Skeletal muscle tissue (tissue), 4 donors: ENCODE measurements around the gene VPS37B. TPM values are rescaled to one million over a fixed set of nuclear protein-coding genes. Genes with fewer than 3 reads are reported as not detected.

Source experiments
- H3K27ac ChIP-seq: one replicate; pipeline ENCODE4 v1.7.0; 2013; ENCODE audit warnings: mild to moderate bottlenecking, low read depth, low read length, inconsistent platforms
- H3K27me3 ChIP-seq, 3 donors: one replicate each; pipeline ENCODE4 v1.7.0; 2013; ENCODE audit warnings: low read length in 3 of 3; ENCODE audit not compliant: control insufficient read depth in 3 of 3, insufficient read depth in 3 of 3
- H3K36me3 ChIP-seq, 3 donors: one replicate each; pipeline ENCODE4 v1.7.0; 2013; ENCODE audit warnings: low read length in 3 of 3; ENCODE audit not compliant: control insufficient read depth in 3 of 3, insufficient read depth in 3 of 3
- H3K4me1 ChIP-seq, 3 donors: one replicate each; pipeline ENCODE4 v1.7.0; 2013; ENCODE audit warnings: low read length in 3 of 3, mild to moderate bottlenecking in 3 of 3; ENCODE audit not compliant: control insufficient read depth in 3 of 3, insufficient read depth in 3 of 3
- H3K4me3 ChIP-seq, 3 donors: one replicate each; pipeline ENCODE4 v1.7.0; 2013; ENCODE audit warnings: low read length in 3 of 3
- H3K9ac ChIP-seq, 3 donors: one replicate each; pipeline ENCODE4 v1.7.0; 2013; ENCODE audit warnings: low read length in 3 of 3, mild to moderate bottlenecking in 3 of 3, moderate library complexity in 2 of 3, low read depth in 1 of 3
- H3K9me3 ChIP-seq, 3 donors: one replicate each; pipeline ENCODE4 v1.7.0; 2013; ENCODE audit warnings: low read length in 3 of 3; ENCODE audit not compliant: control insufficient read depth in 3 of 3
- total RNA-seq: library from RNA; depleted of rRNA; stranded (reverse); fragments of >200 nt; gene quantifications from one replicate; pipeline ENCODE4 v1.2.3, GENCODE V29; 2014
- donor health status: Osteomylitis.

The VPS37B gene
- total RNA-seq, 1 donor from 2014 or later = 11.5 TPM

DNA sequence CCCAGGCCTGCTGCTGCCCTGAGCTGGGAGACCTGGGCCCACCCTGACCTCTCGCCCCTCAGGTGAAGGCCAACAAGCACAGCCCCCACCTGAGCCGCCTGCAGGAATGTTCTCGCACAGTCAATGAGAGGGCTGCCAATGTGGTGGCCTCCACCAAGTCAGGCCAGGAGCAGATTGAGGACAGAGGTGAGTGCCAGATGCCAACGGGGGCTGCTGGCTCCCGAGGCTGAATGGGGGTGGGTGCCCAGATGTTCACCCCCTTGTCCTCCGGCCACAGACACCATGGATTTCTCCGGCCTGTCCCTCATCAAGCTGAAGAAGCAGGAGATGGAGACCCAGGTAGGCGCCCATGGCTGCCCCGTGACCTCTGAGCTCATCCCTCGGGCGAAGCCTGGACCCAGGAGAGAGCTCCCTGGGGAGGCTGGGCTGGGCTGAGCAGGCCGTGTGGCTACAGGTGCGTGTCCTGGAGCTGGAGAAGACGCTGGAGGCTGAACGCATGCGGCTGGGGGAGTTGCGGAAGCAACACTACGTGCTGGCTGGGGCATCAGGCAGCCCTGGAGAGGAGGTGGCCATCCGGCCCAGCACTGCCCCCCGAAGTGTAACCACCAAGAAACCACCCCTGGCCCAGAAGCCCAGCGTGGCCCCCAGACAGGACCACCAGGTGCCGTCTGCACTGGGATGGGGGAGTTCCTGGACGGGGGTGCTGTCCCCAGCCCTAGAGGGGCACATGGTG is 34.9 kb downstream of the VPS37B start:
- H3K27me3 ChIP-seq = no peaks in the 10 kb centered on the region
- H3K36me3 ChIP-seq = peaks cover 0 to 5% (median 3%) of the 10 kb centered on the region in 3 donors
- peaks cover 15 to 26% (median 23%) of the 10 kb centered on the region in 3 donors for H3K4me1 ChIP-seq
- no peaks in the 10 kb centered on the region for H3K9me3 ChIP-seq
- peak overlapping the region in 1 of 3 donors; percentile 57 for H3K9ac ChIP-seq
- no peak overlapping the region for H3K27ac ChIP-seq
- H3K4me3 ChIP-seq = no peak overlapping the region

DNA sequence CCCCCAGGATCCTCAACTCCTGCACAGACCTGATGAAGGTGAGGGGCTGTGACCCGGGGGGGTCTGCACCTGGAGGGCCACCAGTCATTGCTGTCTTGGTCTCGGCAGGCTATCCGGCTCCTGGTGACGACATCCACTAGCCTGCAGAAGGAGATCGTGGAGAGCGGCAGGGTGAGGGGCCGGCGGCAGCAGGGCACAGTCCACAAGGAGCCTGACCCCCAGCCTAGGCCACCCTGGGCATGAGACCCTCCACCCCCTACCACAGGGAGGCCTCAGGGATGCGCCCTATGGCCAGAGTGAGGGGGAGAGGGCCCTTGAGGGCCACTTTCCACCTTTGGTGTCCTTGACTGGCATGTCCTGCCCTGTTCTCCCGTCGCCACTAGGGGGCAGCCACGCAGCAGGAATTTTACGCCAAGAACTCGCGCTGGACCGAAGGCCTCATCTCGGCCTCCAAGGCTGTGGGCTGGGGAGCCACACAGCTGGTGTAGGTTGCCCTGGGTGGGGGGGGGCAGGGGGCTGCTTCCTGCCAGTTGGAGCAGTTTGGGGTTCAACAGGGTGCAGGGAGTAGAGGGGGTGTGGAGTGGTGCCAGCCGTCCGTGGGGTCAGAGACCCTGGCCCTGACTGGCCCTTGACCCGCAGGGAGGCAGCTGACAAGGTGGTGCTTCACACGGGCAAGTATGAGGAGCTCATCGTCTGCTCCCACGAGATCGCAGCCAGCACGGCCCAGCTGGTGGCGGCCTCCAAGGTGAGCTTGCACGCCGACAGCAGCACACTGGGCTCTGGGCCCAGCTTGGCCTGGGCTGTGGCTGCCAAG is 35.7 kb downstream of the VPS37B start:
- no peaks in the 10 kb centered on the region for H3K27me3 ChIP-seq
- H3K36me3 ChIP-seq = peaks cover 0 to 5% (median 3%) of the 10 kb centered on the region in 3 donors
- no peak overlapping the region for H3K4me3 ChIP-seq
- H3K9me3 ChIP-seq = no peaks in the 10 kb centered on the region
- peaks cover 15 to 23% (median 22%) of the 10 kb centered on the region in 3 donors for H3K4me1 ChIP-seq
- H3K27ac ChIP-seq = peak overlapping the region; percentile 28
- H3K9ac ChIP-seq = peak overlapping the region in 2 of 3 donors; percentile 33 to 57

DNA sequence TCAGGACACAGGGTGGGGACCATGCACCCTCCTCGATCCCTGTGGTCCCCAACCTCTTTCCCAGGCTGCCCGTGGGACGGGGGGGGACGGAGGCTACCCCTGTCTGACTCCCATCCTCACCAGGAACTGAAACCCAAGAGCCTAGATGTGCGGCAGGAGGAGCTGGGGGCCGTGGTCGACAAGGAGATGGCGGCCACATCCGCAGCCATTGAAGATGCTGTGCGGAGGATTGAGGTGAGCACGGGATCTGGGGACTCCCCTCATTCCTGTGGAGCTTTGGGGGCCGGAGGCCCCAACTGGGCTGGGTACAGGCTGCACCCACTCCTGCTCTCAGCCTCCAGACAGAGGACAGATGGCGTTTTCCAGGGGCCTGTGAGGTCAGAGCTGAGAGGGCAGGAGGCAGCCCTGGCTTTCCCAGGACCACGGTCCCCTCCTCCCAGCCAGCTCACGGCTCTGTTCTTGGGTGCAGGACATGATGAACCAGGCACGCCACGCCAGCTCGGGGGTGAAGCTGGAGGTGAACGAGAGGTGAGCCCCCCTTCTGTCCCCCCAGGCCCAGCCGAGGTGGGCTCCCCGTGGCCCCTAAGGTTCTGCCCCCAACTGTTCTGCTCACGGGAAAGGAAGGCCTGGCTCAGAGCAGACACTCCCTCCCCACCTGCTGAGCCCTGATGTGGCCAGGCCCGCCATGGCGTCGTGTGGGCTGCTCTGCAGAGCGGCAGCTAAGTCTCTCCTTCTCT is 36.5 kb downstream of the VPS37B start:
- Histone ChIP-seq H3K9me3 (no peaks in the 10 kb centered on the region), H3K4me3 (no peak overlapping the region), H3K27me3 (no peaks in the 10 kb centered on the region), H3K4me1 (peaks cover 15 to 23% (median 22%) of the 10 kb centered on the region in 3 donors), H3K27ac (no peak overlapping the region), H3K9ac (peak overlapping the region in 1 of 3 donors; percentile 8), H3K36me3 (peaks cover 0 to 8% (median 3%) of the 10 kb centered on the region in 3 donors)

- peaks cover 0 to 6% (median 4%) of the 10 kb centered on the region in 3 donors for H3K36me3 ChIP-seq
- H3K9ac ChIP-seq = no peak overlapping the region
- H3K27me3 ChIP-seq = no peaks in the 10 kb centered on the region
- no peak overlapping the region for H3K4me3 ChIP-seq
- H3K9me3 ChIP-seq = no peaks in the 10 kb centered on the region
- no peak overlapping the region for H3K27ac ChIP-seq
- H3K4me1 ChIP-seq = peaks cover 15 to 23% (median 22%) of the 10 kb centered on the region in 3 donors
These were observed 37.2 kb downstream of the VPS37B start for GRCh38 chr12:122858591-122859302.

DNA sequence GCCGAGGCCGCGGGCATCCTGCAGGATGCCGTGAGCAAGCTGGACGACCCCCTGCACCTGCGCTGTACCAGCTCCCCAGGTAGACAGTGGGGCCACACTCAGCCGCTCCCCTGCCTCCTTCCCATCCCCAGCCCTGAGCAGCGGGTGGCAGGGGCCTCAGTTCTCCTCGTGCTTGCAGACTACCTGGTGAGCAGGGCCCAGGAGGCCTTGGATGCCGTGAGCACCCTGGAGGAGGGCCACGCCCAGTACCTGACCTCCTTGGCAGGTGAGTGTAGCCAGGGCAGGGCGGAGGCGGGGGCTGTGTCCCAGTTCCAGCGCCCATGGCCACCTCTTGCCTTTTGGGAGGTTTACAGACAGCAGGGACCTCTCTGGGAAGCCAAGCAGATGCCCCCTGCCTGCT is 37.8 kb downstream of the VPS37B start:
- Histone ChIP-seq H3K9ac (no peak overlapping the region), H3K36me3 (peaks cover 0 to 6% (median 5%) of the 10 kb centered on the region in 3 donors), H3K27ac (no peak overlapping the region), H3K4me3 (no peak overlapping the region), H3K27me3 (no peaks in the 10 kb centered on the region), H3K4me1 (peaks cover 10 to 21% (median 19%) of the 10 kb centered on the region in 3 donors), H3K9me3 (no peaks in the 10 kb centered on the region)

- Histone ChIP-seq H3K4me1 (peaks cover 8 to 23% (median 17%) of the 10 kb centered on the region in 3 donors), H3K36me3 (peaks cover 0 to 6% (median 5%) of the 10 kb centered on the region in 3 donors), H3K27ac (no peak overlapping the region), H3K9me3 (no peaks in the 10 kb centered on the region), H3K27me3 (no peaks in the 10 kb centered on the region), H3K4me3 (no peak overlapping the region), H3K9ac (no peak overlapping the region)
These were observed 38.8 kb downstream of the VPS37B start for GRCh38 chr12:122856999-122857671.

GRCh38 chr12:122855928-122856831 is 39.7 kb downstream of the VPS37B start:
- Histone ChIP-seq H3K9ac (no peak overlapping the region), H3K9me3 (no peaks in the 10 kb centered on the region), H3K27ac (no peak overlapping the region), H3K4me3 (no peak overlapping the region), H3K27me3 (no peaks in the 10 kb centered on the region), H3K36me3 (peaks cover 0 to 6% (median 5%) of the 10 kb centered on the region in 3 donors), H3K4me1 (peaks cover 10 to 25% (median 17%) of the 10 kb centered on the region in 3 donors)

DNA sequence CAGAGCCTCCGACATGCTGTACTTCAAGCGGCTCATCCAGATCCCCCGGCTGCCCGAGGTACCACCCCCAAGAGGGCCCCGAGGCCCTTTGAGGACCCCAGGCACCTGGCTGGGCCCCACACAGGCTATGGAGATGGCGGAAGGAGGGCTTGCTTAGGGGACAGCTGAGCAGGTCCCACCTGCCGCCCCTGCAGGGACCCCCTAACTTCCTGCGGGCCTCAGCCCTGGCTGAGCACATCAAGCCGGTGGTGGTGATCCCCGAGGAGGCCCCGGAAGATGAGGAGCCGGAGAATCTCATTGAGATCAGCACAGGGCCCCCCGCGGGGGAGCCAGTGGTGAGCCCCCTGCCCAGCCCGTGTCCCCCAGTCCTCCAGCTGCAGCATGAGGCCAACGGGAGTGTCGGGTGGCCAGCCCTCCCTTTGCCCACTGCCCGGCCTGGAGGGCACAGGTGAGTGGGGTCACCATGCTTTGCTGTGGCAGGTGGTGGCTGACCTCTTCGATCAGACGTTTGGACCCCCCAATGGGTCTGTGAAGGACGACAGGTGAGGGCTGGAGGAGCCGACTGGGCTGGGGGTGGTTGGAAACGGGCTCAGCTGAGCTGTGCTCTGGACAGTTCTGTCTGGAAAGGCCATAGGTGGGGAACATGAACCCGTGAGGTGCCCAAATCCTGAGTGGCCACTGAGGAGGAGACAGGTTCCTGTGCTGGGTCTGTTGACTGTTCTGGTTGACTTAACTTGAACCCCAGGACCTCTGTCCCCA is 40.7 kb downstream of the VPS37B start:
- peaks cover 5 to 16% (median 9%) of the 10 kb centered on the region in 3 donors for H3K4me1 ChIP-seq
- no peaks in the 10 kb centered on the region for H3K9me3 ChIP-seq
- no peak overlapping the region for H3K27ac ChIP-seq
- peaks cover 0 to 6% (median 5%) of the 10 kb centered on the region in 3 donors for H3K36me3 ChIP-seq
- no peak overlapping the region for H3K4me3 ChIP-seq
- H3K9ac ChIP-seq = no peak overlapping the region
- H3K27me3 ChIP-seq = no peaks in the 10 kb centered on the region
